Calu3 (cell line): ENCODE measurements around the gene CNEP1R1. TPM values are rescaled to one million over a fixed set of nuclear protein-coding genes. Genes with fewer than 3 reads are reported as not detected.

Source experiments
- BruUV-seq: library from RNA; stranded (reverse); fragments of 400-500 nt; replicated peaks from 2 replicates; lab custom pipeline; 2021; lab: Mats Ljungman, UMichigan
- CTCF ChIA-PET: fragments of 300-600 bp; sonication (Branson Sonifier 250); formaldehyde crosslinking; loops from one replicate; lab custom pipeline; 2022; ENCODE audit warnings: antibody characterized with exemption; lab: Charles Lee
- DNase-seq: peaks from one replicate; pipeline ENCODE4 v3.0.0; 2022
- H3K27ac Mint-ChIP-seq: one replicate; pipeline ENCODE4 v1.8.0; 2022; ENCODE audit warnings: mixed read lengths; ENCODE audit not compliant: unreplicated experiment
- H3K27me3 Mint-ChIP-seq: one replicate; pipeline ENCODE4 v1.8.0; 2022; ENCODE audit warnings: mixed read lengths; ENCODE audit not compliant: unreplicated experiment
- H3K36me3 Mint-ChIP-seq: one replicate; pipeline ENCODE4 v1.8.0; 2022; ENCODE audit warnings: mild to moderate bottlenecking, moderate library complexity, mixed read lengths; ENCODE audit not compliant: insufficient read depth, unreplicated experiment
- H3K4me1 Mint-ChIP-seq: one replicate; pipeline ENCODE4 v1.8.0; 2022; ENCODE audit warnings: mild to moderate bottlenecking, low read depth, mixed read lengths; ENCODE audit not compliant: unreplicated experiment
- H3K4me3 Mint-ChIP-seq: one replicate; pipeline ENCODE4 v1.8.0; 2022; ENCODE audit warnings: mild to moderate bottlenecking, low read depth, moderate library complexity, mixed read lengths; ENCODE audit not compliant: unreplicated experiment
- H3K9me3 Mint-ChIP-seq: one replicate; pipeline ENCODE4 v1.8.0; 2022; ENCODE audit warnings: low read depth, mixed read lengths; ENCODE audit not compliant: unreplicated experiment
- intact Hi-C: fragments of 100-400 bp; cut with micrococcal nuclease; formaldehyde crosslinking; loops from one replicate; pipeline ENCODE4 v1.10.0; 2022; ENCODE audit not compliant: unreplicated experiment
- total RNA-seq: library from RNA; stranded (reverse); gene quantifications from 2 replicates; pipeline ENCODE4 v1.2.3, GENCODE V29; 2022
- TF ChIP-seq, protein P1 (sequence below): fragments of 200-600 bp; IDR thresholded peaks from one replicate; pipeline ENCODE4 v1.8.0; 2022; ENCODE audit warnings: antibody characterized with exemption; ENCODE audit not compliant: unreplicated experiment

The CNEP1R1 gene
- total RNA-seq, 1 experiment from 2014 or later = 21.8 TPM

DNA sequence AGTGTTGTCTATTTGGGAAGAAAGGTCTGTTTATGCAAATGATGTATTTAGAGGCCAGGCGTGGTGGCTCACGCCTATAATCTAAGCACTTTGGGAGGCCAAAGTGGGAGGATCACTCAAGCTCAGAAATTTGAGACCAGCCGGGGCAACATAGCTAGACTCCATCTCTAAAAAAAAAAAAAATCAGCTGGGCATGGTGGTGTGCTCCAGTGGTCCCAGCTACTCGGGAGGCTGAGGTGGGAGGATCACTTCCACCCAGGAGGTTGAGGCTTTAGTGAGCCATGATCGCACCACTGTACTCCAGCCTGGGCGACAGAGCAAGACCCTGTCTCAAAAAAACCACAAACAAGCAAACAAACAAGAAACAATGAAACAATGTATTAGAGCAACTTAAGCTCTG, 21.8 kb downstream of the CNEP1R1 start:
- TF ChIP-seq, protein P1, sequence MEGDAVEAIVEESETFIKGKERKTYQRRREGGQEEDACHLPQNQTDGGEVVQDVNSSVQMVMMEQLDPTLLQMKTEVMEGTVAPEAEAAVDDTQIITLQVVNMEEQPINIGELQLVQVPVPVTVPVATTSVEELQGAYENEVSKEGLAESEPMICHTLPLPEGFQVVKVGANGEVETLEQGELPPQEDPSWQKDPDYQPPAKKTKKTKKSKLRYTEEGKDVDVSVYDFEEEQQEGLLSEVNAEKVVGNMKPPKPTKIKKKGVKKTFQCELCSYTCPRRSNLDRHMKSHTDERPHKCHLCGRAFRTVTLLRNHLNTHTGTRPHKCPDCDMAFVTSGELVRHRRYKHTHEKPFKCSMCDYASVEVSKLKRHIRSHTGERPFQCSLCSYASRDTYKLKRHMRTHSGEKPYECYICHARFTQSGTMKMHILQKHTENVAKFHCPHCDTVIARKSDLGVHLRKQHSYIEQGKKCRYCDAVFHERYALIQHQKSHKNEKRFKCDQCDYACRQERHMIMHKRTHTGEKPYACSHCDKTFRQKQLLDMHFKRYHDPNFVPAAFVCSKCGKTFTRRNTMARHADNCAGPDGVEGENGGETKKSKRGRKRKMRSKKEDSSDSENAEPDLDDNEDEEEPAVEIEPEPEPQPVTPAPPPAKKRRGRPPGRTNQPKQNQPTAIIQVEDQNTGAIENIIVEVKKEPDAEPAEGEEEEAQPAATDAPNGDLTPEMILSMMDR = no peak
- CTCF ChIA-PET = interaction anchor here (0.6 kb wide), 2 partner anchors 85 to 499 kb away, joined by 4 read pairs; no protein-coding TSS in a partner anchor
- no TSS peak for BruUV-seq
- Mint-ChIP-seq H3K27ac (no peak overlapping the region), H3K9me3 (no peaks in the 10 kb centered on the region), H3K4me1 (no peaks in the 10 kb centered on the region), H3K4me3 (no peak overlapping the region), H3K27me3 (peaks cover 55% of the 10 kb centered on the region), H3K36me3 (no peaks in the 10 kb centered on the region)
- intact Hi-C loops = no loop called here
- no peak for DNase-seq

GRCh38 chr16:50047864-50048263, 22.8 kb downstream of the CNEP1R1 start:
- intact Hi-C loops = no loop called here

GRCh38 chr16:50050802-50051201, 25.8 kb downstream of the CNEP1R1 start:
- no peaks in the 10 kb centered on the region for H3K9me3 Mint-ChIP-seq
- H3K36me3 Mint-ChIP-seq = no peaks in the 10 kb centered on the region
- H3K4me3 Mint-ChIP-seq = no peak overlapping the region
- DNase-seq = no peak
- no peaks in the 10 kb centered on the region for H3K4me1 Mint-ChIP-seq
- BruUV-seq = no TSS peak
- TF ChIP-seq, protein P1 = no peak
- peaks cover 17% of the 10 kb centered on the region for H3K27me3 Mint-ChIP-seq
- intact Hi-C loops = no loop called here
- CTCF ChIA-PET = no interaction called here
- no peak overlapping the region for H3K27ac Mint-ChIP-seq

More at GRCh38 chr16:50047864-50048263, 22.8 kb downstream of the CNEP1R1 start:
- no peak for DNase-seq
- Mint-ChIP-seq H3K27me3 (peaks cover 46% of the 10 kb centered on the region), H3K4me3 (no peak overlapping the region), H3K4me1 (no peaks in the 10 kb centered on the region), H3K9me3 (no peaks in the 10 kb centered on the region), H3K36me3 (no peaks in the 10 kb centered on the region), H3K27ac (no peak overlapping the region)
- CTCF ChIA-PET = no interaction called here
- no TSS peak for BruUV-seq
- TF ChIP-seq, protein P1 = no peak

GRCh38 chr16:50056226-50056625, 31.2 kb downstream of the CNEP1R1 start:
- no TSS peak for BruUV-seq
- intact Hi-C loops = no loop called here
- H3K27me3 Mint-ChIP-seq = no peaks in the 10 kb centered on the region
- no peak overlapping the region for H3K4me3 Mint-ChIP-seq
- DNase-seq = no peak
- CTCF ChIA-PET = no interaction called here
- no peaks in the 10 kb centered on the region for H3K4me1 Mint-ChIP-seq
- TF ChIP-seq, protein P1 = no peak
- no peaks in the 10 kb centered on the region for H3K36me3 Mint-ChIP-seq
- peaks cover 3% of the 10 kb centered on the region for H3K9me3 Mint-ChIP-seq
- no peak overlapping the region for H3K27ac Mint-ChIP-seq
